ENCODE results near the gene PGM5.

DNA sequence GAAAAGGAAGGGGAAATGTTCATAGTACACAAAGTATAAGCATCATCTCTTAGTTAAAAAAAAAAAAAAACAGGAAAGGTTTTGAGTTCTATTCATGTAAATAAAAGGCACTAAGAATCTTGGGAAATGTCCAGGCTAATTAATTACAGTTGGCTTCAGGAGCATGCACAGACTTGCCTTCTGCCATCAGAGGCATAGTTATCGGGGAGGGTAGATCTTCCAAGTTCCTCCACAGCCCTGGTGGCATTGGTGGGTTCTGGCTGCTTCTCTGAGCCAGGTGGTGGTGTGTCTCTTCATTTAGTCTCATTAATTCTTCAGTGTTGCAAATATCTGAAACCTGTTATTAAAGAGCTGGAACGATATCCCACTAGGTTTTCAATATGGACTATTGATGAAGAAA lies 99.0 kb downstream of the PGM5 start:
- TF ChIP-seq CREB1 (CRISPR knock-in tag; IDR thresholded peaks at IDR 0.05) (no peak), KAT7 (CRISPR knock-in tag; IDR thresholded peaks at IDR 0.05; ENCODE audit: borderline replicate concordance) (no peak), TEAD1 (CRISPR knock-in tag; IDR thresholded peaks at IDR 0.05) (no peak), CTCF (IDR thresholded peaks at IDR 0.05) (no peak), ATF3 (CRISPR knock-in tag; conservative IDR thresholded peaks at IDR 0.05) (no peak), FOXP1 (CRISPR knock-in tag; IDR thresholded peaks at IDR 0.05; ENCODE audit: borderline replicate concordance) (no peak), ZNF512 (CRISPR knock-in tag; IDR thresholded peaks at IDR 0.05; ENCODE audit: borderline replicate concordance) (no peak)
- TF ChIP-seq, protein P1, sequence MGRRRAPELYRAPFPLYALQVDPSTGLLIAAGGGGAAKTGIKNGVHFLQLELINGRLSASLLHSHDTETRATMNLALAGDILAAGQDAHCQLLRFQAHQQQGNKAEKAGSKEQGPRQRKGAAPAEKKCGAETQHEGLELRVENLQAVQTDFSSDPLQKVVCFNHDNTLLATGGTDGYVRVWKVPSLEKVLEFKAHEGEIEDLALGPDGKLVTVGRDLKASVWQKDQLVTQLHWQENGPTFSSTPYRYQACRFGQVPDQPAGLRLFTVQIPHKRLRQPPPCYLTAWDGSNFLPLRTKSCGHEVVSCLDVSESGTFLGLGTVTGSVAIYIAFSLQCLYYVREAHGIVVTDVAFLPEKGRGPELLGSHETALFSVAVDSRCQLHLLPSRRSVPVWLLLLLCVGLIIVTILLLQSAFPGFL (CRISPR knock-in tag; IDR thresholded peaks at IDR 0.05; ENCODE audit: borderline replicate concordance): no peak
